BE2C (cell line): ENCODE results near the gene SMIM15.

Experiments
- DNase-seq: peaks from one replicate; pipeline ENCODE4 v3.0.0-alpha.2; 2020
- H3K27me3 ChIP-seq: fragments of 250-450 bp; sonication (Bioruptor Pico); 2 replicates; pipeline ENCODE4 v1.5.1; 2020; ENCODE audit warnings: mild to moderate bottlenecking
- H3K36me3 ChIP-seq: fragments of 250-450 bp; sonication (Bioruptor Pico); 2 replicates; pipeline ENCODE4 v1.5.1; 2020; ENCODE audit warnings: mild to moderate bottlenecking
- H3K4me1 ChIP-seq: fragments of 250-450 bp; sonication (Bioruptor Pico); 2 replicates; pipeline ENCODE4 v1.5.1; 2020
- H3K4me3 ChIP-seq: 2 replicates; pipeline ENCODE4 v1.5.1; 2011; ENCODE audit warnings: low read depth, low read length
- H3K9me3 ChIP-seq: fragments of 250-450 bp; sonication (Bioruptor Pico); 2 replicates; pipeline ENCODE4 v1.5.1; 2020
- CTCF ChIP-seq: IDR thresholded peaks from 2 replicates; pipeline ENCODE4 v1.5.1; 2012; ENCODE audit warnings: mild to moderate bottlenecking, low read depth, low read length

SMIM15 gene

GRCh38 chr5:61137835-61138234 is 24.4 kb downstream of the SMIM15 start:
- no peak for DNase-seq
- no peak for TF ChIP-seq CTCF
- H3K4me1 ChIP-seq, result no peaks in the 10 kb centered on the region; the same call in 1 of the 2 replicates
- no peak overlapping the region for H3K4me3 ChIP-seq
- H3K9me3 ChIP-seq, result no peaks in the 10 kb centered on the region
- no peaks in the 10 kb centered on the region for H3K36me3 ChIP-seq
- no peaks in the 10 kb centered on the region for H3K27me3 ChIP-seq

- no peaks in the 10 kb centered on the region for H3K9me3 ChIP-seq
- DNase-seq, result no peak
- no peak overlapping the region for H3K4me3 ChIP-seq
- no peaks in the 10 kb centered on the region for H3K27me3 ChIP-seq
- no peak for TF ChIP-seq CTCF
- H3K4me1 ChIP-seq, result no peaks in the 10 kb centered on the region
- no peaks in the 10 kb centered on the region; the same call in 1 of the 2 replicates for H3K36me3 ChIP-seq
Observed at GRCh38 chr5:61132559-61132958, 29.7 kb downstream of the SMIM15 start.

GRCh38 chr5:61130289-61130688 is 32.0 kb downstream of the SMIM15 start:
- no peaks in the 10 kb centered on the region for H3K9me3 ChIP-seq
- no peaks in the 10 kb centered on the region for H3K27me3 ChIP-seq
- TF ChIP-seq CTCF, result no peak
- no peak for DNase-seq
- H3K36me3 ChIP-seq, result no peaks in the 10 kb centered on the region; the same call in 1 of the 2 replicates
- no peak overlapping the region for H3K4me3 ChIP-seq
- no peaks in the 10 kb centered on the region for H3K4me1 ChIP-seq

GRCh38 chr5:61123145-61123544 is 39.1 kb downstream of the SMIM15 start:
- TF ChIP-seq CTCF, result no peak
- H3K4me1 ChIP-seq, result no peaks in the 10 kb centered on the region
- no peaks in the 10 kb centered on the region for H3K27me3 ChIP-seq
- no peak overlapping the region for H3K4me3 ChIP-seq
- no peaks in the 10 kb centered on the region for H3K9me3 ChIP-seq
- no peak for DNase-seq
- H3K36me3 ChIP-seq, result no peaks in the 10 kb centered on the region

- Histone ChIP-seq H3K4me3 (no peak overlapping the region), H3K27me3 (no peaks in the 10 kb centered on the region), H3K9me3 (no peaks in the 10 kb centered on the region), H3K36me3 (no peaks in the 10 kb centered on the region), H3K4me1 (no peaks in the 10 kb centered on the region)
- no peak for DNase-seq
- no peak for TF ChIP-seq CTCF
Observed at GRCh38 chr5:61120534-61120933, 41.7 kb downstream of the SMIM15 start.

- no peaks in the 10 kb centered on the region for H3K27me3 ChIP-seq
- no peak for DNase-seq
- no peaks in the 10 kb centered on the region for H3K4me1 ChIP-seq
- H3K9me3 ChIP-seq, result no peaks in the 10 kb centered on the region
- TF ChIP-seq CTCF, result no peak
- no peaks in the 10 kb centered on the region for H3K36me3 ChIP-seq
- no peak overlapping the region for H3K4me3 ChIP-seq
Observed at GRCh38 chr5:61119066-61119465, 43.2 kb downstream of the SMIM15 start.
